Measurements from ENCODE around the gene TAF4.

Gene TAF4

DNA sequence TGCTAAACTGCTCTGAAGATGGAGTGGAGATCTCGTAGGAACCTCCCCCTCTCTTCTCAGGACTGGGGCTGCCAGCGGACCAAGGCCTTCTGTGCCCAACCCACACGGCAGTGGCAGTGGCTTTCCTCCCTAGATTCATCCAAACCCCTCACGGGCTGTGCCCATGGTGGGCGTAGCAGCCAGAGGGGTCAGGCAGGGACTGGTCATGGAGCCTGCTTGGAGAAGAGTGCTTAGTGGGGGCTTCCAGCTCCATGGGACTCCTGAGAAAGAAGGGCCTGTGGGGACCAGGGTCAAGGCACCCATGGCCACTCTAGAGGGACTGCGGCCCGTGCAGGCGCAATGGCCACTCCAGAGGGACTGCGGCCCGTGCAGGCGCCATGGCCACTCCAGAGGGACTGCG, 86.6 kb downstream of the TAF4 start:
- TF ChIP-seq CTCF (IDR thresholded peaks at IDR 0.05; ENCODE audit: low read depth, low read length), result no peak
- DNase-seq (ENCODE audit: low read depth in 2 of 2), result no peak
- no peak overlapping the region for H3K4me3 ChIP-seq (replicated peaks in 1 of 2; ENCODE audit: low read depth in 2 of 2, low read length in 2 of 2)

DNA sequence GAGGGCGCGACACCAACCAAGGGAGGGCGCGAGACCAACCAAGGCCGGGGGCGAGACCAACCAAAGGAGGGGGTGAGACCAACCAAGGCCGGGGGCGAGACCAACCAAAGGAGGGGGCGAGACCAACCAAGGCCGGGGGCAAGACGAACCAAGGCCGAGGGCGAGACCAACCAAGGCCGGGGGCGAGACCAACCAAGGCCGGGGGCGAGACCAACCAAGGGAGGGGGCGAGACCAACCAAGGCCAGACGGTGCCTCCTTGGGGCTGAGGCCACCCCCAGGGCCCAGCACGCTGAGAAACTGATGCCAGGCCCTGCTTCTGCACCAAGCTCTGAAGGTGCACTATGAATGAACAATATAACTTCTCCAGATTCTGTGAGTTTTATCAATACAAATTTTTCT, 87.2 kb downstream of the TAF4 start:
- H3K4me3 ChIP-seq (replicated peaks in 1 of 2; ENCODE audit: low read depth in 2 of 2, low read length in 2 of 2), result no peak overlapping the region
- TF ChIP-seq CTCF (IDR thresholded peaks at IDR 0.05; ENCODE audit: low read depth, low read length), result no peak
- no peak for DNase-seq (ENCODE audit: low read depth in 2 of 2)

DNA sequence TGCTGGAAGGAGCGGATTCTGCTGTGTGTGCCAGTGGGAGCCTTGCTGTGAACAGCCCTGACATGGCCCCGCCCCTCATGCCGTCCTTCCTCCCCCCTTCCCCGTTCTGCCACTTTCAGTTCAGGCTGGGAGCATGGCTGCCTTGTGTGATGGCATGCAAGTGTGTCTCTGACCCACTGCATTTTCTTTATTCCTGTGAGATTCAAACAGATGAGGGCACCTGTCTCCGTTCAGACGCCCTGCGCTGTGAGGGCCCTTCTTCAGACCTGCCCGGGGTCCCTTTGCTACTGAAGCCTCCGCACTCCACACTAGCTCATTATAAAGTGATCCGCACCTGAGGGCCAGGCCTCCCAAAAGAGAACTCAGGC, 88.3 kb downstream of the TAF4 start:
- no peak for TF ChIP-seq CTCF (IDR thresholded peaks at IDR 0.05; ENCODE audit: low read depth, low read length)
- DNase-seq (ENCODE audit: low read depth in 2 of 2), result no peak
- H3K4me3 ChIP-seq (replicated peaks in 1 of 2; ENCODE audit: low read depth in 2 of 2, low read length in 2 of 2), result no peak overlapping the region

DNA sequence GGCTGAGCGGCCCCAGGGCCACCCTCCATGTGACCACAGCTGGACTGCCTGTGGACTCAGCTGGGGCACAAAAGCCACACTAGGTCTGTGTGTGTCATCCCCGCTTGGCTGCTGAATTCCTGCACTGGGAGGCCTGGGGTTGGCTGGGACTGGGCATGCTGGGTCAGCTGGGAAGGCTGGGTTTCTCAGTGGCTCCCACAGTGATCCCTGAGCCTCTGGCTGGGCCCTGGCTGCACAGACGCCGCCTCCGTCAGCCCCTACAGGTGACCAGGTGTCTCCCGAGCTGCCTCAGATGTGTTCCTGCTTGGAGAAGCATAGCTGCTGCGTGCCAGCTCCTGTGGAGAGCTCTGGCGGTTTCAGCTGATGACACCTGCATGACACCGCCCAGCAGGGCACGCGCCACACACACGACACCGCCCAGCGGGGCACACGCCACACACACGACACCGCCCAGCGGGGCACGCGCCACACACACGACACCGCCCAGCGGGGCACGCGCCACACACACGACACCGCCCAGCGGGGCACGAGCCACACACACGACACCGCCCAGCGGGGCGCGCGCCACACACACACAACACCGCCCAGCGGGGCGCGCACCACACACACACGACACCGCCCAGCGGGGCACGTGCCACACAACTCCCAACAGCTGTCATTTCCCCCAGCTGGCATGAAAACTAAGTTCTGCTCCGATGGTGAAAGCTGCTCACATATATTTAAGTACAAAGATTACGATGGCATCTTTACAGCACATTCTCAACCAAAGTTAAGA, 88.8 kb downstream of the TAF4 start:
- TF ChIP-seq CTCF (IDR thresholded peaks at IDR 0.05; ENCODE audit: low read depth, low read length), result no peak
- H3K4me3 ChIP-seq (replicated peaks in 1 of 2; ENCODE audit: low read depth in 2 of 2, low read length in 2 of 2), result no peak overlapping the region
- DNase-seq (ENCODE audit: low read depth in 2 of 2), result no peak

DNA sequence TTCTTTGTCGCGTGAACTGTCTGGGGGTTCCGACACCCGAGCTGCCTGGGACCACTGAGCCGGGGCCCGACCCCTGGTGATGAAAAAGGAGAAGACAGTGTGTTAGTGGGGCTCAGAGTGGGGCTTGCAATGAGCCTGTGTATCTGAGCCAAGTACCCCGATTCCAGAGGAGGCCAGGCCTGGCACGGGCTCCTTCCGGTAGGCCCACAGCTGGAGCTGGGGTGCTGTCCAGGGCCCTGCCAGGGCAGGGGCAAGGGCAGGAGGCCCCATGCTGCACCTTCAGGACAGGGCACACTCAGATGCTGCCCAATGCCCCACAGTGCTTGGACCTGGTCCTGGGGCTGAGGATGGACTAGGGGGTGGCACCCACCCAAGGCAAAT, 89.4 kb downstream of the TAF4 start:
- DNase-seq (ENCODE audit: low read depth in 2 of 2), result no peak
- H3K4me3 ChIP-seq (replicated peaks in 1 of 2; ENCODE audit: low read depth in 2 of 2, low read length in 2 of 2), result no peak overlapping the region
- no peak for TF ChIP-seq CTCF (IDR thresholded peaks at IDR 0.05; ENCODE audit: low read depth, low read length)

GRCh38 chr20:61975407-61976129, 90.1 kb downstream of the TAF4 start:
- H3K4me3 ChIP-seq (replicated peaks in 1 of 2; ENCODE audit: low read depth in 2 of 2, low read length in 2 of 2), result no peak overlapping the region
- no peak for TF ChIP-seq CTCF (IDR thresholded peaks at IDR 0.05; ENCODE audit: low read depth, low read length)
- no peak for DNase-seq (ENCODE audit: low read depth in 2 of 2)

All from cardiac fibroblast (primary cell).